ENCODE data around the gene AHNAK2. TPM values are rescaled to one million over a fixed set of nuclear protein-coding genes. Genes with fewer than 3 reads are reported as not detected.
A peak's percentile ranks its signal among the peaks of the same experiment; 100 is the strongest.

The AHNAK2 gene
- total RNA-seq, 1 donor from 2014 or later: 1.1 TPM

- no peak for DNase-seq (ENCODE audit: low spot score, unreplicated experiment)
- H3K36me3 Mint-ChIP-seq (ENCODE audit: insufficient read depth): peaks cover 2% of the 10 kb centered on the region
- H3K4me3 Mint-ChIP-seq (ENCODE audit: low read depth): no peak overlapping the region
- TF ChIP-seq CTCF (IDR thresholded peaks at IDR 0.05; ENCODE audit: unreplicated experiment): no peak
- peak overlapping the region; percentile 22 for H3K27ac Mint-ChIP-seq
- no peaks in the 10 kb centered on the region for H3K27me3 Mint-ChIP-seq
- H3K4me1 Mint-ChIP-seq (ENCODE audit: low read depth): peaks cover 17% of the 10 kb centered on the region
- H3K9me3 Mint-ChIP-seq (ENCODE audit: low read depth): no peaks in the 10 kb centered on the region
Measured at GRCh38 chr14:105014032-105014431, 35.9 kb upstream of the AHNAK2 start.

GRCh38 chr14:105013150-105013785 is 35.1 kb upstream of the AHNAK2 start:
- Mint-ChIP-seq H3K36me3 (ENCODE audit: insufficient read depth) (peaks cover 2% of the 10 kb centered on the region), H3K4me3 (ENCODE audit: low read depth) (no peak overlapping the region), H3K9me3 (ENCODE audit: low read depth) (no peaks in the 10 kb centered on the region), H3K4me1 (ENCODE audit: low read depth) (peaks cover 14% of the 10 kb centered on the region), H3K27ac (peak overlapping the region; percentile 22), H3K27me3 (no peaks in the 10 kb centered on the region)
- DNase-seq (ENCODE audit: low spot score, unreplicated experiment): no peak
- no peak for TF ChIP-seq CTCF (IDR thresholded peaks at IDR 0.05; ENCODE audit: unreplicated experiment)

GRCh38 chr14:105012171-105012985 is 34.2 kb upstream of the AHNAK2 start:
- no peak for DNase-seq (ENCODE audit: low spot score, unreplicated experiment)
- peaks cover 9% of the 10 kb centered on the region for H3K4me1 Mint-ChIP-seq (ENCODE audit: low read depth)
- TF ChIP-seq CTCF (IDR thresholded peaks at IDR 0.05; ENCODE audit: unreplicated experiment): no peak
- H3K27ac Mint-ChIP-seq: peak overlapping the region; percentile 82
- no peaks in the 10 kb centered on the region for H3K9me3 Mint-ChIP-seq (ENCODE audit: low read depth)
- peaks cover 2% of the 10 kb centered on the region for H3K36me3 Mint-ChIP-seq (ENCODE audit: insufficient read depth)
- no peaks in the 10 kb centered on the region for H3K27me3 Mint-ChIP-seq
- H3K4me3 Mint-ChIP-seq (ENCODE audit: low read depth): no peak overlapping the region

GRCh38 chr14:105011312-105011990 is 33.3 kb upstream of the AHNAK2 start:
- no peaks in the 10 kb centered on the region for H3K27me3 Mint-ChIP-seq
- peaks cover 6% of the 10 kb centered on the region for H3K4me1 Mint-ChIP-seq (ENCODE audit: low read depth)
- H3K9me3 Mint-ChIP-seq (ENCODE audit: low read depth): no peaks in the 10 kb centered on the region
- peak overlapping the region; percentile 82 for H3K27ac Mint-ChIP-seq
- H3K4me3 Mint-ChIP-seq (ENCODE audit: low read depth): no peak overlapping the region
- no peak for TF ChIP-seq CTCF (IDR thresholded peaks at IDR 0.05; ENCODE audit: unreplicated experiment)
- peaks cover 2% of the 10 kb centered on the region for H3K36me3 Mint-ChIP-seq (ENCODE audit: insufficient read depth)
- no peak for DNase-seq (ENCODE audit: low spot score, unreplicated experiment)

- Mint-ChIP-seq H3K36me3 (ENCODE audit: insufficient read depth) (peaks cover 2% of the 10 kb centered on the region), H3K9me3 (ENCODE audit: low read depth) (no peaks in the 10 kb centered on the region), H3K4me3 (ENCODE audit: low read depth) (no peak overlapping the region), H3K4me1 (ENCODE audit: low read depth) (peaks cover 4% of the 10 kb centered on the region), H3K27me3 (no peaks in the 10 kb centered on the region), H3K27ac (no peak overlapping the region)
- TF ChIP-seq CTCF (IDR thresholded peaks at IDR 0.05; ENCODE audit: unreplicated experiment): no peak
- DNase-seq (ENCODE audit: low spot score, unreplicated experiment): no peak
Measured at GRCh38 chr14:105010891-105011291, 32.7 kb upstream of the AHNAK2 start.

Measured in progenitor cell of endocrine pancreas (in vitro differentiated cells).